NCI-H524 (cell line): ENCODE results near the gene PRICKLE2.
A peak's percentile ranks its signal among the peaks of the same experiment; 100 is the strongest.

Experiments used
- DNase-seq, 2 experiments: peaks; one replicate each; lab custom pipeline; 2025; lab: John Stamatoyannopoulos, UW

Gene PRICKLE2

GRCh38 chr3:64187065-64187959 is 38.0 kb downstream of the PRICKLE2 start:
- no peak for DNase-seq

GRCh38 chr3:64186667-64187064 is 38.6 kb downstream of the PRICKLE2 start:
- no peak for DNase-seq

GRCh38 chr3:64185436-64185835 is 39.8 kb downstream of the PRICKLE2 start:
- no peak for DNase-seq

- no peak for DNase-seq
Measured at GRCh38 chr3:64184621-64185020, 40.6 kb downstream of the PRICKLE2 start.

- no peak for DNase-seq
Measured at GRCh38 chr3:64179860-64180259, 45.4 kb downstream of the PRICKLE2 start.

- no peak for DNase-seq
Measured at GRCh38 chr3:64179249-64179648, 46.0 kb downstream of the PRICKLE2 start.

- DNase-seq: no peak
Measured at GRCh38 chr3:64178419-64178818, 46.8 kb downstream of the PRICKLE2 start.

GRCh38 chr3:64176461-64176996 is 48.7 kb downstream of the PRICKLE2 start:
- DNase-seq: no peak

GRCh38 chr3:64174328-64174727 is 50.9 kb downstream of the PRICKLE2 start:
- no peak for DNase-seq

- DNase-seq: no peak
Measured at GRCh38 chr3:64173563-64173962, 51.7 kb downstream of the PRICKLE2 start.

GRCh38 chr3:64170270-64170669 is 55.0 kb downstream of the PRICKLE2 start:
- DNase-seq: no peak

- DNase-seq: no peak
Measured at GRCh38 chr3:64167868-64168267, 57.4 kb downstream of the PRICKLE2 start.

- no peak for DNase-seq
Measured at GRCh38 chr3:64167351-64167750, 57.9 kb downstream of the PRICKLE2 start.

- DNase-seq: peak in 1 of 2 experiments; percentile 62
Measured at GRCh38 chr3:64166584-64167162, 58.6 kb downstream of the PRICKLE2 start.

- DNase-seq: no peak
Measured at GRCh38 chr3:64164349-64164748, 60.9 kb downstream of the PRICKLE2 start.

- DNase-seq: no peak
Measured at GRCh38 chr3:64163755-64164148, 61.5 kb downstream of the PRICKLE2 start.

GRCh38 chr3:64163019-64163754 is 62.1 kb downstream of the PRICKLE2 start:
- DNase-seq: no peak

GRCh38 chr3:64161481-64161952 is 63.7 kb downstream of the PRICKLE2 start:
- peak in 1 of 2 experiments; percentile 5 for DNase-seq

GRCh38 chr3:64160000-64160695 is 65.1 kb downstream of the PRICKLE2 start:
- no peak for DNase-seq

- DNase-seq: no peak
Measured at GRCh38 chr3:64158334-64158733, 66.9 kb downstream of the PRICKLE2 start.

GRCh38 chr3:64157150-64158035 is 67.9 kb downstream of the PRICKLE2 start:
- no peak for DNase-seq
